Osteocyte (in vitro differentiated cells): ENCODE results near the gene TINAG. TPM values are rescaled to one million over a fixed set of nuclear protein-coding genes. Genes with fewer than 3 reads are reported as not detected.

Experiments used
- DNase-seq: peaks from one replicate; pipeline ENCODE4 v3.0.0; 2021; ENCODE audit warnings: mixed read lengths; ENCODE audit not compliant: unreplicated experiment; ENCODE audit errors: extremely low spot score
- H3K27ac Mint-ChIP-seq: one replicate; pipeline ENCODE4 v1.8.0; 2021; ENCODE audit warnings: mild to moderate bottlenecking, mixed read lengths; ENCODE audit not compliant: unreplicated experiment
- H3K27me3 Mint-ChIP-seq: one replicate; pipeline ENCODE4 v1.8.0; 2021; ENCODE audit warnings: mixed read lengths; ENCODE audit not compliant: unreplicated experiment
- H3K36me3 Mint-ChIP-seq: one replicate; pipeline ENCODE4 v1.8.0; 2021; ENCODE audit warnings: mixed read lengths; ENCODE audit not compliant: unreplicated experiment
- H3K4me1 Mint-ChIP-seq: one replicate; pipeline ENCODE4 v1.8.0; 2021; ENCODE audit warnings: mixed read lengths; ENCODE audit not compliant: unreplicated experiment
- H3K4me3 Mint-ChIP-seq: one replicate; pipeline ENCODE4 v1.8.0; 2021; ENCODE audit warnings: mild to moderate bottlenecking, moderate library complexity, mixed read lengths; ENCODE audit not compliant: unreplicated experiment
- H3K9me3 Mint-ChIP-seq: one replicate; pipeline ENCODE4 v1.8.0; 2021; ENCODE audit warnings: mixed read lengths; ENCODE audit not compliant: unreplicated experiment
- long read RNA-seq: library from polyadenylated mRNA; unstranded; transcript quantifications from one replicate; pipeline ENCODE4 v2.0.0, GENCODE V29; 2021
- total RNA-seq: library from RNA; stranded (reverse); gene quantifications from 2 replicates; pipeline ENCODE4 v1.2.1, GENCODE V29; 2021
- TF ChIP-seq, protein P1 (sequence below): fragments of 200-600 bp; sonication (generic); IDR thresholded peaks from 2 replicates; pipeline ENCODE4 v1.5.0; 2021; ENCODE audit warnings: antibody characterized with exemption, mild to moderate bottlenecking, moderate library complexity

TINAG gene
- total RNA-seq = not detected in 2 replicates
- long read RNA-seq = 0 reads

- Mint-ChIP-seq H3K4me1 (no peaks in the 10 kb centered on the region), H3K4me3 (no peak within 1 kb of the TSS), H3K27ac (no peak within 1 kb of the TSS), H3K36me3 (no peaks in the 10 kb centered on the region), H3K27me3 (no peaks in the 10 kb centered on the region), H3K9me3 (no peaks in the 10 kb centered on the region)
- TF ChIP-seq, protein P1, sequence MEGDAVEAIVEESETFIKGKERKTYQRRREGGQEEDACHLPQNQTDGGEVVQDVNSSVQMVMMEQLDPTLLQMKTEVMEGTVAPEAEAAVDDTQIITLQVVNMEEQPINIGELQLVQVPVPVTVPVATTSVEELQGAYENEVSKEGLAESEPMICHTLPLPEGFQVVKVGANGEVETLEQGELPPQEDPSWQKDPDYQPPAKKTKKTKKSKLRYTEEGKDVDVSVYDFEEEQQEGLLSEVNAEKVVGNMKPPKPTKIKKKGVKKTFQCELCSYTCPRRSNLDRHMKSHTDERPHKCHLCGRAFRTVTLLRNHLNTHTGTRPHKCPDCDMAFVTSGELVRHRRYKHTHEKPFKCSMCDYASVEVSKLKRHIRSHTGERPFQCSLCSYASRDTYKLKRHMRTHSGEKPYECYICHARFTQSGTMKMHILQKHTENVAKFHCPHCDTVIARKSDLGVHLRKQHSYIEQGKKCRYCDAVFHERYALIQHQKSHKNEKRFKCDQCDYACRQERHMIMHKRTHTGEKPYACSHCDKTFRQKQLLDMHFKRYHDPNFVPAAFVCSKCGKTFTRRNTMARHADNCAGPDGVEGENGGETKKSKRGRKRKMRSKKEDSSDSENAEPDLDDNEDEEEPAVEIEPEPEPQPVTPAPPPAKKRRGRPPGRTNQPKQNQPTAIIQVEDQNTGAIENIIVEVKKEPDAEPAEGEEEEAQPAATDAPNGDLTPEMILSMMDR = no peak
- no peak for DNase-seq
These were observed at the start of gene TINAG for GRCh38 chr6:54308289-54308985. TINAG (plus strand) TSS chr6:54308441; CDS start chr6:54308551, 110 bp downstream.

DNA sequence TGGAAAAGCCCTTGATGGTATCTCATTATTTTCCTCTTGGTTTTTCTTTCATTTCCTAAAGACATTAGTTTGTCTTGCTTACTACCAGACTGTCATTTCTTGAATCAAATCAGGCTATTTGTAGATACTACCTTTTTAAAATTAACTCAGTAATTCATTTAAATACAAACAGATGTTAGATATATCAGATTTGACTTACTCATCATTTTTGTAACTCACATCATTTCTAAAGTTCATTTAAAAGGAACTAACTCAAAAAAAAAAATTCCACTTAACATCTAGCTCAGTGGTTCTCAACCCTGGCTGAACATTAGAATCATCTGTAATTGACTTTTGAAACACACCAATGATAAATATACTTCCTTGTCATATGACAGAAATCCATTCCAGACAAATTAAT, 48.2 kb upstream of the TINAG start:
- no peak overlapping the region for H3K4me3 Mint-ChIP-seq
- no peaks in the 10 kb centered on the region for H3K27me3 Mint-ChIP-seq
- H3K36me3 Mint-ChIP-seq = no peaks in the 10 kb centered on the region
- TF ChIP-seq, protein P1 = no peak
- H3K4me1 Mint-ChIP-seq = peaks cover 10% of the 10 kb centered on the region
- no peak for DNase-seq
- no peak overlapping the region for H3K27ac Mint-ChIP-seq
- H3K9me3 Mint-ChIP-seq = no peaks in the 10 kb centered on the region

DNA sequence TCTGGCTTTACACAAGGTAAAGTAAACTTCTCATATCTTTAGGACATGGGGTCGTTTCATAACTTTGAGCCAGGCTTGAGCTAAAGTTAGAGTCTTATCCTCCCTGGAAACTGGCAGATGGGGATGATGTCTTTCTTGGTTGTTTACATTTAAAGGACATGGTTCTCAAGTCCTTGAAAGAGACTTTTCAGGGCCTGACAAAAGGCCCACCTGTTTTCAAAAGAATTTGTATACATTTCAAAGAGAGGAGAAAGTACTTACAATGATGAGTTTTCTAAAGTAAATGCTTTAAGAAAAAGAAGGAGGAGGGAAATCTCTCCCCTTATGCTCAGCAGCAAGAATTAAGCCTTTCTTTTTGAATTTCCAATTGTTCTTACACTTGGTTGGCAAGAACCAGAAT, 45.7 kb upstream of the TINAG start:
- DNase-seq = no peak
- no peak overlapping the region for H3K4me3 Mint-ChIP-seq
- no peaks in the 10 kb centered on the region for H3K36me3 Mint-ChIP-seq
- peaks cover 10% of the 10 kb centered on the region for H3K4me1 Mint-ChIP-seq
- TF ChIP-seq, protein P1 = no peak
- H3K9me3 Mint-ChIP-seq = no peaks in the 10 kb centered on the region
- no peak overlapping the region for H3K27ac Mint-ChIP-seq
- no peaks in the 10 kb centered on the region for H3K27me3 Mint-ChIP-seq

DNA sequence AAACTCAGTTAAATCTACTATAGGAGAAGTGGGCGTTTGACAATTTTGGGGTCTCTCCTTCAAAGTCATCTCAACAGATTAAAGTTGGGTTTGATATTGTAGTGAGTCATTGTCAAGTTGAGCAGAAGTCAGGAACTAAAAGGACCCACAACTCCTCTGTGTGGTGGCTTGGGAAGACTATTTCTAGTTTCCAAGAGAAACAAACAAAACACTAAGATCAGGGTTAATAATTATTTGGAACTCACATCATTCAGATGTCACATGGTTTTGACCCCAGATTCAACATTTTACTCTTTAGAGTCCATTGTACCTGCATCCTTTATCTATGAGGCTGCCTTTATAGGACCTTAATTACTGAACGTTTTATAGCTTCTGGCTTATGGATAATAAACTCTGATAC, 45.3 kb upstream of the TINAG start:
- no peak overlapping the region for H3K4me3 Mint-ChIP-seq
- no peak for DNase-seq
- no peak overlapping the region for H3K27ac Mint-ChIP-seq
- no peaks in the 10 kb centered on the region for H3K9me3 Mint-ChIP-seq
- H3K36me3 Mint-ChIP-seq = no peaks in the 10 kb centered on the region
- TF ChIP-seq, protein P1 = no peak
- H3K4me1 Mint-ChIP-seq = peaks cover 10% of the 10 kb centered on the region
- H3K27me3 Mint-ChIP-seq = no peaks in the 10 kb centered on the region

DNA sequence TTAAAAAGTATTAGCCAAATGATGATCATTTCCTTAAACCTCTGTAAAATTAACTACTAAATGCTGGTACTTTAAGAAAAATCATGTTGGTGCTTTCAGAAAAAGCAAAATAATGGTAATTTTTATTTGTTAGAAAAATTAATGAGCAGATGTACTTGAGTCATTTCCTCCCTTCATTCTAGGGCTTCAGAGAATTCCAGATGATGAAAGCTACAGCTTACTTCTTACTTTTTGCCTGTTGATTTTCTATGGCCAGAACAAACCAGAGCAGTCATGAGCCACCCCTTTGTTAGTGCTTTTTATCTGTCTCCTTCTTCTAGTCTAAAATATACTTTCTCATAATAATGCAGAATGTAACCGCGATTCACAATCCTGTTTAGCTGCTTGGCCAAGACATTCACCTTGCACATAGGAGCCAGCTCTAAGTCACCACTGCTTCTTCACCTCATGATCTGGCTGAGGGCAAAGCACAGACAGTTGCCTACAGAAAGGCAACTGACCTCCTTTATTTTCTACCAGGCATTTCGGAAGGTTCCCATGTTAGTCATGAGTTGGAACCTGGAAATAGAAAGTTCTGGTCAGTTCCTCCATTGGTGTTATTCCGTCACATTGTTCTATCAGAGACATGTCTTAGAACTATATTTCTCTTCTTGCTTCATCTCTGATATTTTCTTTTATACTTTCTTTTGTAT, 43.5 kb upstream of the TINAG start:
- H3K36me3 Mint-ChIP-seq = no peaks in the 10 kb centered on the region
- no peak for DNase-seq
- no peak overlapping the region for H3K4me3 Mint-ChIP-seq
- no peaks in the 10 kb centered on the region for H3K27me3 Mint-ChIP-seq
- H3K4me1 Mint-ChIP-seq = peaks cover 10% of the 10 kb centered on the region
- no peaks in the 10 kb centered on the region for H3K9me3 Mint-ChIP-seq
- TF ChIP-seq, protein P1 = no peak
- H3K27ac Mint-ChIP-seq = no peak overlapping the region
